ENCODE measurements around the gene POTEF. TPM values are rescaled to one million over a fixed set of nuclear protein-coding genes. Genes with fewer than 3 reads are reported as not detected.
A peak's percentile ranks its signal among the peaks of the same experiment; 100 is the strongest.
"Not testable (repeated sequence)": the region's sequence is repeated elsewhere in the genome, so short reads cannot be mapped to it uniquely, and the experiment has no call there.

The POTEF gene
- total RNA-seq, 1 donor from 2014 or later: not detected

- no peak for ATAC-seq
Observed at GRCh38 chr2:130152816-130153595, 24.0 kb upstream of the POTEF start.

GRCh38 chr2:130152136-130152815, 23.3 kb upstream of the POTEF start:
- ATAC-seq: not testable (repeated sequence)

DNA sequence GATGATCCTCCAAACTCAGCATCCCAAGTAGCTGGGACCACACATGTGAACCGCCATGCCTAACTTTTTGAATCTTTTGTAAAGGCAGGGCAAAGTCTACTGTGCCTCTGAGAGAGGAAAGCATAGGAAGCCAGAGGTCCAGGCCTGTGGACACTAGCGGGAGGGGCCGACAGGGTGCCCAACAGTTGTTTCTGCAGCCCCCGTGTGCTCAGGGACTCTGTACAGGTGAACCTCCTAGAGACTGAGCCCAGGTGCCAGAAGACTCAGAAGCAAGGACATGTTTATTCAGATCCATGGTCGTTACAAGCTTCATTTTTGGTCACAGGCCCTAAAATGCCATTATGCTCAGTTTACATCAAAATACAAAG, 22.1 kb upstream of the POTEF start:
- not testable (repeated sequence) for ATAC-seq

DNA sequence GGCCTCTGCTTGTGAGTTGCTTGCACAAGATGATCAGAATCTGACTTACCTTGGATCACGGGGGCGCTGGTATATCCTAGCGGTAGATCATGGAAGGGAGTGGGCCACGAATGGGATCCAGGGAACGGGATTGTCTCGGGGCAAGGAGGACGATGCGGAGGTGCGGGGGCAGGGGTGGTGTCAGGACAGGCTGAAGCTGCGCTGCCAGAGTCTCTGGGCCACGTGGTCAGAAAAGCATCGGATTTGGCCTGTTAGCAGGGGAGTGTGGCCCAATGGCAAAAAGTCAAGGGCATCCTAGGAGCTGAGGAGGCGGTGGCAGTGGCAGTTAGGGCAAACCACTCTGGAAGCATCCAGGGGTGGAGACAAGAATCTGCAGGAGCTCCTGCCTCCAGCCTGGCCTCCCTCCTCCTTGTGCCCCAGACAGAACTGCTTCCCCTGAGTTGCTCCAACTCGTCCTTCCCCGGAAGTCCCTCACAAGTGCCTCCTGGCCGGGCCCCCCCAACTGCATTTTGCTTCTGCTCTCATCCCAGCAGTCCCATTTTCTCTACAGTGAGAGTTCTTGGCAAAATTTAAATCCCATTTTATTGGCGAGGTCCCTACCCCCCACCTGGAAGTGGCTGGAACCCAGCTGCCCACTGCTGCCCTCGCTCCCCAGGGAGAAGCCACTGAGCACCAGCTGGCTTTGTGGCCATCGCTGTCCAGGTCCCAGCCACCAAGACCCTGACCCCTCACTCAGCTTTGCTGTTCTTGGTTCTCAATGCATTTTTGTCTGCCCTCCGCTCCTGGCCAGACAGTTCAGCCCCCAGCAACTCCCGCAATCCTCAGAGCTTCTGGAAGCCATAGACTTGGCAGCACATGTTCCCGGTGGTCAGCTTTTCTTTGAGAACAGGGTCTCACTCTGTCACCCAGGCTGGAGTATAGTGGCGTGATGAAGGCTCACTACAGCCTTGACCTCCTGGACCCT, 21.4 kb upstream of the POTEF start:
- ATAC-seq: no peak

DNA sequence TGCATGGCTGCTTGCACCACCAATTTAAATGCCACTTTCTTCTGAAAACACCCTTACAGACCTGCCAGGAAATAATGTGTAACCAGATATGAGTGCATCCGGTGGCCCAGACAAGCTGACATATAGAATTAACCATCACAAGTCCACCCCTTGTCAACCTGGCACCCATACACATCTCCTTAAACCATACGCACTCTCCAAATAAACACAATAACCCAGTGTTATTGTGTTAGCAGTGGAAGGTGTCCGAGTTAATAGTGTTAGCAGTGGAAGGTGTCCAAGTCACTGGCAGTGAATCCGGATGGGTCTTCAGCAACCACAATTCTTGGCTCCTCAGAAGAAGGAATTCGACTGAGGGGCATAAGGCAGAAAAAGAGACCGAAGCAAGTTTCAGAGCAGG, 19.5 kb upstream of the POTEF start:
- not testable (repeated sequence) for ATAC-seq

DNA sequence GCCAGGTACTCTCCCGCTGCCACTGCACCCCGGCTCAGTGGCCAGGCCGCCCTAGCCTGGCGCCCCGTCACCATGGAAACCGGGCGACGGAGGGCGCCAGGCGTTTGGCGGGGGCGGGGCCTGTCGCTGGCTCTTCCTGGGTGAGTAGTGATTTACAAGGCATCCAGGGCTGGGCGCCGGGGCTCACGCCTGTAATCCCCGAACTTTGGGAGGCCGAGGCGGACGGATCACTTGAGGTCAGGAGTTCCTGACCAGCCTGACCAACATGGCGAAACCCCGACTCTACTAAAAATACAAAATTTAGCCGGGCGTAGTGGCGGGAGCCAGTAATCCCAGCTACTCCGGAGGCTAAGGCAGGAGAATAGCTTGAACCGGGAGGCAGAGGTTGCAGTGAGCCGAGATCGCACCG, 16.0 kb upstream of the POTEF start, which contains the start of gene CCDC74B:
Gene CCDC74B (minus strand): TSS at position 107 of the 409 bp plus-strand sequence. CDS start 116 bp downstream, outside the sequence.
- peak; percentile 67 for ATAC-seq

DNA sequence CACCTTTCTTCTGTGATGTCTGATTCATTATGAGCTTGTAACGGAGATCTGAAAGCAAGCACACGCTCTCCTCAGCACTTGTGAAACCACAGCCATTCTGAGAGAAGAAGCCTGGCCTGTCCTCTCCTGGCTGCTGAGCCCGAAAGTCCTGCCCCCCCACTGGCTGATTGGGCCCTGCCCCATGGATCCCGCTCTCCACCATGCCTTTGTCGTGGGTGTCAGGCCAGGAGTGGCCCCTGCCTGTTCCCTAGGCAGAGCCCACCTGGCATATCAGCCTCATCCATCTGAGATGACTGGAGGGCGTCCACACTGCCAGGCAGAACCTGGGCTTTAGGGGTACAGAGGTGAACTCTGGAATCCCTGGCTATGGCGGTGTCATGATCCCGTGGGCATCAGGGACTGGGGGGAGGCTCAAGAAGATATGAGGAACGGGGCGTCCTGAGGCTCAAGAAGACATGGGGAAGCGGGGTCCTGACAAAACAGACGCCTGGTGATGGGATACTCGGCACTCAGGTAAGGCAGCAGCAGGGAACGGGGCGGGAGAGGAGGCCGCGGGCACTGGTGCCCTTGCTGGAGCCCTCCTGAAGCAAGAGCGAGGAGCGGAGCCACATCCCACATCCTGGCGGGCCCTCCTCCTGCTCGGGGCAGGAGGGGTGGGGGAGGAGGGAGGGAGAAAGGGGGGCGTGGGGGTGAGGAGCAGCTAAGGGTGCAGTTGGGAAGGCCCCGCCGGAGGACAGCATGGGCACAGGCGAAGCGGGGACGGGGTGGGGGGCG, 14.4 kb upstream of the POTEF start:
- not testable (repeated sequence) for ATAC-seq

DNA sequence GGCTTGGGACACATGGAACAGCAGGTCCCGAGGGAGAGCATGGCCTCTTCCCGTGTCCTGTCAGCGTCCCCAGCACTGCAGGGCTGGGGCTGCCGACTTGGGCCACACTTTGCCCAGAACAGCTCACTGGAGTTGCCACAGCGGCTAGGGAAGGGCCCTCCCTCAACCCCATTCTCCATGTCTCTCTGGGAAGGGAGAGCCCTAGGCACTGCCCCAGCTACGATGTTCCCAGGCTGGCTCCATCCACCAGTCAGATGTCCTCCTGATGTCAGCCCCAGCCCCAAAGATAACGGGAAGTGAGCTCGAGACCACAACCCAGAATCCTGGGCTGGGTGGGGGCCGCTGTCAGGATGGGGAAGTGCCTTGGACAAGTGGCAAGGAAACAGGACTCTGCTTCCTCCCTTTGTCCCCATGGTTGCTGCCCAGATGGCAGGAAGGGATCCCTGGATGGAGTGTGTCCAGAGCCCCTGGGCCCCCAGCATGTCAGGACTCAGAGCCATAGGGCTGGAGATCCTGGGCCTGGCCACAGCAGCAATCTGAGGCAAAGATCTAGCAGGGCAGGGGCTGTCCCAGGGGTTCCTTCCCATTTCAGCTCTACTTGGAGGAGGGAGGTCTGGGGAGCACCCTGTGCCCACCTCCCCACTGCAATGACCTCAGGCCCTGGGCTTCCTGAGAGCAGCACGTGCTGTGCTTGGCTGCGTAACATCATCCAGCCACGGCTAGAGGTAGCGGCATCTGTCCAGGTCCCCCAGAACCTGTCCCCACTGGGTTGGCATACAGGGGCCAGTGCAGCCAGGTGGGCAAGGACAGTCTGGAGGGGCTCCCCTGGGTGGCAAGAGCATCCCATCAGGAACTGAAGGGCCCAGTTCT, 13.6 kb upstream of the POTEF start:
- ATAC-seq: not testable (repeated sequence)

GRCh38 chr2:130141645-130142370, 12.8 kb upstream of the POTEF start:
- not testable (repeated sequence) for ATAC-seq

DNA sequence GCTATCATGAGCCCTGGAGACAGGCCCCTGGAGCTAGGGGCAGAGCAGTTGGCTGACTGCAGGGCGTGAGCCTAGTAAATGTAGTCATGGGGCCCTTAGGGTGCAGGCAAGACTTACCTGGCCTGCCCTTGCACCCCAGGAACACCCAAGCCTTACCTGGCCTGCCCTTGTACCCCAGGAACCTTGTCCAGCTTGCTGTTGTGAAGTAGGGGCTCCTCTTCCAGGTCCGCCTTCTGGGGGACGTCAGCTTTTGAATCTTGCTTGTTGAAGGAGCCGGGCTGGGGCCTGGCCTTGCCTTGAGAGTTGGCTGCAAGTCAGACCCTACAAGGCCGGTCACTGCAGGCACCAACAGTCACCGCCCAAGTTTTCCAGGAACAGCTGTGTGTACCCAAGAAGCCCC, 12.0 kb upstream of the POTEF start:
- ATAC-seq: not testable (repeated sequence)

GRCh38 chr2:130140516-130140915, 11.5 kb upstream of the POTEF start:
- not testable (repeated sequence) for ATAC-seq

DNA sequence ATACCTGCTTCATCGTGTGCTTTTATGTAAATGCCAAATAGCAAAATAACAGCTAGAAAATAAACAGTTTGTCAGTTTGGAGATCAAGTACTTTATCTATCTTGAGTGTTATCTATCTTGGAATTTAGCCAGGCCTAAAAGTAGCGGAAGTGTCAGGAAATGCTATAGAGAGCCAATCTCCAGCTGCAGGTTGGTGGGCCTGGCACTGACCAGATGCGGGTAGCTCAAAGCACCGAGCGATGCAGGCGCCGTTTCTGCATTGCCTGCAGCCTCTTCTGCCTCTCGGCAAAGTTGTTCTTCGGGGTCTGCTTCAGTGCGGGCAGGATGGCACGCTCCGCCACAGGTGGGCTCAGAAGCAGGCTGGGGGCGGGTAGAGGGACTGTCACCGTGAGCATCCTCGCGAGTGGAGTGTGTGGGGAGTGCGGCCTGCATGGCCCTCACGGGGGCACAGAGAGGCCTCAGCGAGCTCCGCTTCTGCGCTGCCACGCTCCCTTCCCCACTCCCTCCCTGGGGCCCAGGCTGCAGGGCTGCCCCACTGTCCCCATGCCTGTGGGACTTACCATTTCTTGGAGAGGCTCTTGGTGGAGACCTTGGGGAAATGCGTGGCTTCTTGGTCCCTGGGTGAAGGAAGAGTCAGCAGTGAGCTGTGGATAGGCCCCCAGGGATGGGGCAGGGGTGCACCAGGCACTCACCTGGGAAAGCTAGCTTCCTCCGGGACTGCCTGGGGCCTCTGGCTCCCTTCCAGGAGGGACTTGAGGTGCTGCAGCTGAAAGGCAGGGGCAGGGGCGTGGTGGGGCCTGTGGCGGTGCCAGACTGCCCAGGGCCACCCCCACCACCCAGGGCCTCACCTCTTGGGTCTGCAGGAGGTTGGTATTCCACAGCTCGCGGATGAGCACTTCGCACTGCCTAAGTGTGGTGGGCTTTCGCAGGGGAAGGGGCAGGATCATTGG, 10.6 kb upstream of the POTEF start:
- not testable (repeated sequence) for ATAC-seq

DNA sequence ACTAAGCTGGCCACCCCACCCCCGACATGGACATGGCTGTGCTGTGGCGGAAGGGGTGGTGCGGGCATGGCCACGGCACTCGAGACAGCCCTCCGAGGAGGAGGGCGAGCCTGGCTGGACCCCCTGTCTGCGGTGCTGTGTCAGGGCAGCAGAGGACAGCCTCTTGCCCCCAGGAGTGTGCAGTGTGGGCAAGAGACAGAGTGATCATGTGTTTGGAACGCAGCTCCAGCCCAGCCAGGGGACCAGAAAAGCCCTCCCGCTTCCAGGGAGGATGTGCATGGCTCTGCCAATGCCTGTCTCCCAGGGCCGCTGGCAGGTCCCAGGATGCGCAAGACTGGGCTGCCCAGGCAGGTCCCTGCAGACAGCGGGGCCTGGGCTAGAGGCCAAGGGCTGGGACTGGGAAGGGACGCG, 9.8 kb upstream of the POTEF start:
- peak; percentile 48 for ATAC-seq

- ATAC-seq: not testable (repeated sequence)
Observed at GRCh38 chr2:130138326-130138725, 9.3 kb upstream of the POTEF start.

DNA sequence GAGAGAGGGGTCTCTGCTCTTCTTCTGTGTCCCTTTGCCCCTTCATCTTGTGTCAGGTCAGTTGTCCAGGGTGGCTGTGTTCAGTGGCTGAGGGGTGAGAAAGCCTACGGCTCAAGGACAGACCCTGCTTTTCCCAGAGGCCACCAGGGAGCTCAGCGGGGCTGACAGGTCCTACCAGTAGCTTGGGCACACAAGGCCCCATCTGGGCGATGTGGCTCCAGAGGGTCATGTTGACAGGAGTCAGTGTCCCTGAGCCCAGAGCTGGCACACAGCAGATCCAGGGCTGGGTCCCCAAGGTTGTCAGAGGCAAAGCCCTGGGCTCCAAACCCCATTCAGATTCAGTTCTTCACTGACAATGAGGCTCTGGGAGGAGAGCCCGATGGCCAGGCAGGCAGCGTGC, 8.1 kb upstream of the POTEF start:
- ATAC-seq: not testable (repeated sequence)

DNA sequence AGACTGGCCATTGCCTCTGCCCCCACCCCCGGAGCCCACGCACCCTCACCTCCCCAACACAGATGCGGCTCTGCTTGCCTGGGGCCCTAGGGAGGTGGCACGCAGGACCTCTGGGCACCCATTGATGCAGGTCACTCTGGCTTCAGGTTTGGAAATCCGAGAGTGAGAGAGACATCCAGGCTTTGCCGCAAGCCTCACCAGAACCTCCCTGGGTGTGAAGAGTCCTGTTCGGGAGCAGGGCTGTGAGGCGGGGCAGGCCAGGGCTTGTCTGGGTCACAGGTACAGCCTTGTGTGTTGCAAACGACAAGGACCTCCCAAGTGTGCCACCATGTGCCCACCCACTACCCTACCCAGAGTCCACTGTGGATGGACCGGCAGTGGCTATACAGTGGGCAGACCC, 7.5 kb upstream of the POTEF start:
- ATAC-seq: not testable (repeated sequence)

DNA sequence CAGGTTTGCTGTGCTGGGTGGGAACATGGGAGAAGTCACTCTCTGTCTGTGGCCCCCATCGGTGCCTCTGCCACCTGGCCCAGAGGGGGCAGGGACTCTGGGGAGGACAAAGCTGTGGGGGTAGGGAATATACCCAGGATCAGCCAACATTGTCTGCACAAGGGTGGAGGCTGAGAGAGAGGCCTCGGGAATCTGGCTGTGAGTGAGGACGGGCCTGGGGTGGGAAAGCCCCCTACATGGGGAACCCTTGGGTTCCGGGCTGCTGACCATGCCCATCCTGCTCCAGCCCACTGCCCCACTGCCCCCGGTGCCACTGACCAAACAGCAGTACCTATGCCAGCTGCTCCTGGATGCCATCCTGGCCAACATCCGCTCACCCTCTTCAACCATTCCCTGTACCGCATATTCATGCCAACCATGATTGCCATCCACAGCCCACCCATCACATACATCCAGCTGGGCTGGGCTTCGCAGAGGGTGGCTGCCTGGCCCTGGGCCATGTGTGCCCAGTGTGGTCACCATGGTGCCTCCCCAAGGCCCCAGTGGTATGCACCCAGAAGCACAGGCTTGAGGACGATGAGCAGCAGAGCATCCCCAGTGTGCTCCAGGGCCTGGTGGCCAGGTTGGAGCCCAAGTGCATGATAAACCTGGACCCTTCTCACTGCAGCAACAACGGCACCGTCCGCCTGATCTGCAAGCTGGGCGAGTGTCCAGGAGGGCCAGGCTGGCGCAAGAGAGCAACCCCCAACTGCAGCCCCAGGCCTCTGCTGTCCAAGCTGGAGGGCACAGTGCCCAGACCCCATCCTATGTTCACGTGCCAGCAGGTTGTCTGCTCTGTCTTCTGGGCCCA, 6.9 kb upstream of the POTEF start:
- no peak for ATAC-seq

DNA sequence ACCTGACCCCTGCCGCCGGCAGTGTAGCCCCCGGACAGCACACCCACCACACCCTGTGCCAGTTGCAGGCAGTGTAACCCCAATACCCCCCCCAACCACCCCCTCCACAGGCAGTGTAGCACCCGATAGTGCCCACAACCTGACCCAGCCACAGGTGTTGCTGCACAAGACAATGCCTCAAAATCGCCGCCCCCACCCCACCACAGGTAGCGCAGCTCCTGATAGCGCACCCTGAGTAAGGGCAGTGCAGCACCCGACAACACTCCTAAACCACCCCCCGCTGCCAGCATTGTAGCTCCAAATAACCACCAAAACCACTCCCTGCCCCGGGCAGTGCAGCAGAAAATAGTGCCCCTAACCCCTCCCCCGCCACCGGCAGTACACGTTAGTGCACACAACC, 558 bp downstream of the POTEF start:
- not testable (repeated sequence) for ATAC-seq
